NCI-H345 treated with DMSO at 0.1 percent for 48 hours (cell line): ENCODE results near the gene CEACAM19.

Experiments
- DNase-seq: peaks from one replicate; lab custom pipeline; 2025; ENCODE audit not compliant: unreplicated experiment; lab: John Stamatoyannopoulos, UW

The CEACAM19 gene

GRCh38 chr19:44722131-44723121 is 51.1 kb downstream of the CEACAM19 start:
- no peak for DNase-seq

GRCh38 chr19:44723299-44723951 is 52.1 kb downstream of the CEACAM19 start:
- no peak for DNase-seq

- peak; percentile 30 for DNase-seq
Observed at GRCh38 chr19:44723952-44724319, 52.7 kb downstream of the CEACAM19 start.

GRCh38 chr19:44725251-44725650 is 54.0 kb downstream of the CEACAM19 start:
- DNase-seq: no peak

- no peak for DNase-seq
Observed at GRCh38 chr19:44725684-44726083, 54.4 kb downstream of the CEACAM19 start.

- DNase-seq: no peak
Observed at GRCh38 chr19:44726465-44726864, 55.2 kb downstream of the CEACAM19 start.

GRCh38 chr19:44728178-44728577 is 56.9 kb downstream of the CEACAM19 start:
- DNase-seq: no peak

GRCh38 chr19:44729516-44730033 is 58.3 kb downstream of the CEACAM19 start:
- no peak for DNase-seq

GRCh38 chr19:44731081-44731480 is 59.8 kb downstream of the CEACAM19 start:
- no peak for DNase-seq

- DNase-seq: no peak
Observed at GRCh38 chr19:44731622-44732021, 60.3 kb downstream of the CEACAM19 start.

- no peak for DNase-seq
Observed at GRCh38 chr19:44732235-44733014, 61.1 kb downstream of the CEACAM19 start.
